ENCODE measurements around the gene CFAP20DC. TPM values are rescaled to one million over a fixed set of nuclear protein-coding genes. Genes with fewer than 3 reads are reported as not detected.
A peak's percentile ranks its signal among the peaks of the same experiment; 100 is the strongest.

CFAP20DC gene
- total RNA-seq, 1 experiment from 2014 or later, result 2.9 TPM

DNA sequence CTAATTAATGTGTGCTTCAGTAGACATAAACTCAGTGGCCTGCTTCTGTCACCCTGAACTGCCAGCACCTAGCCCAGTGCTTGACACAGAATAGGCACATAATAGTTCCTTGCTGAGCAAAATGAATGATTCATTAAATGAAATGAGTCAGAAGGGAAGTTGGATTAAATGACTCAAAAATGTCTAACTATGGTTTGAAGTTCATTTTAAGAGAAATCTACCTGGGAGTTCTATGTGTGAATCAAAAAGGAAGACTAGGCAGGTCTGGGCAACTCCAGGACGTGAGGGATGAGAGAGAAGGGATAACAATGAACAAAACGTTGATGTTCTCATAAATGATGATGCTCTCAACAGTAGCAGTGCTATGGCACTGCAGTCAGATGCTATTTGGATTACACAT lies 175.0 kb downstream of the CFAP20DC start (continued):
- TF ChIP-seq EZH2phosphoT487 (IDR thresholded peaks at IDR 0.05; ENCODE audit: borderline replicate concordance) (no peak), FOSL1 (IDR thresholded peaks at IDR 0.05; ENCODE audit: low read depth) (peak; percentile 97), JUND (IDR thresholded peaks at IDR 0.05) (peak; percentile 89), POLR2A (IDR thresholded peaks at IDR 0.05; ENCODE audit: borderline replicate concordance, extremely low read depth, insufficient read depth, insufficient read length) (no peak), EGR1 (IDR thresholded peaks at IDR 0.05; ENCODE audit: low read depth) (no peak), SRF (IDR thresholded peaks at IDR 0.05; ENCODE audit: low read depth) (peak; percentile 63), ZFX (IDR thresholded peaks at IDR 0.05) (no peak), EZH2 (IDR thresholded peaks at IDR 0.05) (no peak), POLR2AphosphoS5 (IDR thresholded peaks at IDR 0.05; ENCODE audit: low read depth, low read length) (no peak; the same call in 1 of the 2 replicates), TCF7L2 (IDR thresholded peaks at IDR 0.05; ENCODE audit: borderline replicate concordance, extremely low read depth, insufficient read depth, insufficient read length) (no peak)
- TF ChIP-seq, protein P1, sequence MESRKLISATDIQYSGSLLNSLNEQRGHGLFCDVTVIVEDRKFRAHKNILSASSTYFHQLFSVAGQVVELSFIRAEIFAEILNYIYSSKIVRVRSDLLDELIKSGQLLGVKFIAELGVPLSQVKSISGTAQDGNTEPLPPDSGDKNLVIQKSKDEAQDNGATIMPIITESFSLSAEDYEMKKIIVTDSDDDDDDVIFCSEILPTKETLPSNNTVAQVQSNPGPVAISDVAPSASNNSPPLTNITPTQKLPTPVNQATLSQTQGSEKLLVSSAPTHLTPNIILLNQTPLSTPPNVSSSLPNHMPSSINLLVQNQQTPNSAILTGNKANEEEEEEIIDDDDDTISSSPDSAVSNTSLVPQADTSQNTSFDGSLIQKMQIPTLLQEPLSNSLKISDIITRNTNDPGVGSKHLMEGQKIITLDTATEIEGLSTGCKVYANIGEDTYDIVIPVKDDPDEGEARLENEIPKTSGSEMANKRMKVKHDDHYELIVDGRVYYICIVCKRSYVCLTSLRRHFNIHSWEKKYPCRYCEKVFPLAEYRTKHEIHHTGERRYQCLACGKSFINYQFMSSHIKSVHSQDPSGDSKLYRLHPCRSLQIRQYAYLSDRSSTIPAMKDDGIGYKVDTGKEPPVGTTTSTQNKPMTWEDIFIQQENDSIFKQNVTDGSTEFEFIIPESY (IDR thresholded peaks at IDR 0.05; ENCODE audit: extremely low read depth, insufficient replicate concordance, low read length), result no peak
- TF ChIP-seq, protein P2, sequence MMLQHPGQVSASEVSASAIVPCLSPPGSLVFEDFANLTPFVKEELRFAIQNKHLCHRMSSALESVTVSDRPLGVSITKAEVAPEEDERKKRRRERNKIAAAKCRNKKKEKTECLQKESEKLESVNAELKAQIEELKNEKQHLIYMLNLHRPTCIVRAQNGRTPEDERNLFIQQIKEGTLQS (IDR thresholded peaks at IDR 0.05), result no peak

DNA sequence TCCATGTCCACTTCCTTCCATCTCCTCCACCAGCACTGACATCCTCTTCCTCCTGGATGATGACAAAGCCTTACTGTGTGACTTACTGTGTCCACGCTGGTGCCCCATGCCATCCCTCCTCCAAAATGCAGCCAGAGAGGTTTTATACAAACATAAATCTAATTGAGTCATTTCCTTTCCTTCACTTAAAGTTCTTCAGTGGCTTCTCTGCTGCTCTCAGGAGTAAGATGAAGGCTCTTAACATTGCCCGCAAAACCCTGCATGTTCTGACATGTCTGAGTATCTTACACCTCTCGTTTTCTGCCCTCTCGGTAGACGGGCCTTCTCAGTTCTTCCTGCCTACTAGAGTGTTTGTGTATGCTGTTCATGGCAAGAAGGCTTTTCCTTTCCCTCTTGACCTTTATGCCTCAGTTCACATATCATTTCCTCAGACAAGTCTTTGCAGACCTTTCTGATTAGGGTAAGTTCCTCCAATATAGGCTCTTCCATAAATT lies 175.5 kb downstream of the CFAP20DC start:
- H3K9me3 ChIP-seq (ENCODE audit: control insufficient read depth in 1 of 2, insufficient read depth in 1 of 2, low read depth in 1 of 2, low read length in 2 of 2), result no peaks in the 10 kb centered on the region
- ChIA-PET POLR2A (no interaction called here), RAD21 (ENCODE audit: low non-redundant PET in 1 of 2, low total read pairs in 2 of 2, uncharacterized antibody in 2 of 2, unreplicated experiment in 2 of 2) (no interaction called here), CTCF (no interaction called here)
- H3K4me2 ChIP-seq (ENCODE audit: low read length), result peak overlapping the region; percentile 63
- no TSS peak for BruUV-seq (replicated peaks)
- H3K9me2 ChIP-seq (ENCODE audit: insufficient read depth), result no peaks in the 10 kb centered on the region
- H3K36me3 ChIP-seq (ENCODE audit: control insufficient read depth in 1 of 2, insufficient read depth in 2 of 2, low read length in 2 of 2), result no peaks in the 10 kb centered on the region
- peaks cover 15 to 23% of the 10 kb centered on the region in 2 experiments; a peak in 3 of 4 replicates for H3K4me1 ChIP-seq (ENCODE audit: control insufficient read depth in 1 of 2, insufficient read depth in 2 of 2, low read length in 2 of 2)
- 0 out of 2 replicates have a peak overlapping the region, but pooled peaks have one; percentile 3 for H3K9ac ChIP-seq (ENCODE audit: low read length)
- peak; percentile 18 for DNase-seq (ENCODE audit: low read depth, low spot score)
- peak; percentile 56 for ATAC-seq
- peak overlapping the region in 1 of 2 experiments; percentile 22; a peak in 2 of 4 replicates for H3K4me3 ChIP-seq (replicated peaks in 1 of 2; ENCODE audit: low read depth in 1 of 2, low read length in 2 of 2)
- H3K27ac ChIP-seq (ENCODE audit: low read depth, low read length), result peak overlapping the region; percentile 66; the same call in 1 of the 2 replicates
- no peaks in the 10 kb centered on the region for H3K27me3 ChIP-seq (ENCODE audit: insufficient read depth, low read length)
- intact Hi-C loops (cut with micrococcal nuclease), result no loop called here
- H2AFZ ChIP-seq (ENCODE audit: low read depth, low read length, poor library complexity, severe bottlenecking), result no peak overlapping the region
- H3K79me2 ChIP-seq (ENCODE audit: insufficient read depth, low read length), result no peaks in the 10 kb centered on the region
- H4K20me1 ChIP-seq (ENCODE audit: insufficient read depth), result no peaks in the 10 kb centered on the region
- TF ChIP-seq CBX3 (IDR thresholded peaks at IDR 0.05; ENCODE audit: low read depth) (no peak), SRF (IDR thresholded peaks at IDR 0.05; ENCODE audit: low read depth) (no peak), FOSL1 (IDR thresholded peaks at IDR 0.05; ENCODE audit: low read depth) (no peak), TCF7L2 (IDR thresholded peaks at IDR 0.05; ENCODE audit: borderline replicate concordance, extremely low read depth, insufficient read depth, insufficient read length) (no peak), EZH2phosphoT487 (IDR thresholded peaks at IDR 0.05; ENCODE audit: borderline replicate concordance) (no peak), POLR2AphosphoS5 (IDR thresholded peaks at IDR 0.05; ENCODE audit: low read depth, low read length) (no peak), POLR2A (IDR thresholded peaks at IDR 0.05; ENCODE audit: borderline replicate concordance, extremely low read depth, insufficient read depth, insufficient read length) (no peak), JUND (IDR thresholded peaks at IDR 0.05) (no peak), EGR1 (IDR thresholded peaks at IDR 0.05; ENCODE audit: low read depth) (no peak)
- TF ChIP-seq, protein P2 (IDR thresholded peaks at IDR 0.05), result no peak
- TF ChIP-seq, protein P3, sequence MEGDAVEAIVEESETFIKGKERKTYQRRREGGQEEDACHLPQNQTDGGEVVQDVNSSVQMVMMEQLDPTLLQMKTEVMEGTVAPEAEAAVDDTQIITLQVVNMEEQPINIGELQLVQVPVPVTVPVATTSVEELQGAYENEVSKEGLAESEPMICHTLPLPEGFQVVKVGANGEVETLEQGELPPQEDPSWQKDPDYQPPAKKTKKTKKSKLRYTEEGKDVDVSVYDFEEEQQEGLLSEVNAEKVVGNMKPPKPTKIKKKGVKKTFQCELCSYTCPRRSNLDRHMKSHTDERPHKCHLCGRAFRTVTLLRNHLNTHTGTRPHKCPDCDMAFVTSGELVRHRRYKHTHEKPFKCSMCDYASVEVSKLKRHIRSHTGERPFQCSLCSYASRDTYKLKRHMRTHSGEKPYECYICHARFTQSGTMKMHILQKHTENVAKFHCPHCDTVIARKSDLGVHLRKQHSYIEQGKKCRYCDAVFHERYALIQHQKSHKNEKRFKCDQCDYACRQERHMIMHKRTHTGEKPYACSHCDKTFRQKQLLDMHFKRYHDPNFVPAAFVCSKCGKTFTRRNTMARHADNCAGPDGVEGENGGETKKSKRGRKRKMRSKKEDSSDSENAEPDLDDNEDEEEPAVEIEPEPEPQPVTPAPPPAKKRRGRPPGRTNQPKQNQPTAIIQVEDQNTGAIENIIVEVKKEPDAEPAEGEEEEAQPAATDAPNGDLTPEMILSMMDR (IDR thresholded peaks at IDR 0.05 in 2 of 3, conservative IDR thresholded peaks at IDR 0.05 in 1 of 3; ENCODE audit: borderline replicate concordance in 1 of 3, insufficient read depth in 1 of 3, low read depth in 2 of 3, low read length in 2 of 3), result no peak
- TF ChIP-seq, protein P1 (IDR thresholded peaks at IDR 0.05; ENCODE audit: extremely low read depth, insufficient replicate concordance, low read length), result no peak

Measured in HCT116 (cell line).